ENCODE results near the gene STPG1.

DNA sequence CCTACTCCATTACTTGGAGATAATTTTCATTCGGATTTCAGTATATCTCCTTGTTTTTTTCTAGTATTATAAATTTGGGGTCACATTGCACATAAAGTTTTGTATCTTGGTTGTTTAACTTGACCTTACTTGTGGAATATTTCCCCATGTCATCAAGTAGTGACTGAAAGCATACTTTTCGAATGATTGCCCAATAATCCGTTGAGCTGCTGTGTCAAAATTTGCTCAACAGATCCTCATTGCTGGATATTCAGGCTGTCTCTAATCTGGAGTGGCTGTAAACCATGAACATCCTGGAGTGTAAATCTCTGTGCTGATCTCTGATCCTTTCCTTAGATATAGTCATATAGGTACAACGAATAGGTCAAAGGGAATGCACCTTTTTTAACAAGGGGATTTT is 7.0 kb upstream of the STPG1 start:
- TF ChIP-seq, protein P1, sequence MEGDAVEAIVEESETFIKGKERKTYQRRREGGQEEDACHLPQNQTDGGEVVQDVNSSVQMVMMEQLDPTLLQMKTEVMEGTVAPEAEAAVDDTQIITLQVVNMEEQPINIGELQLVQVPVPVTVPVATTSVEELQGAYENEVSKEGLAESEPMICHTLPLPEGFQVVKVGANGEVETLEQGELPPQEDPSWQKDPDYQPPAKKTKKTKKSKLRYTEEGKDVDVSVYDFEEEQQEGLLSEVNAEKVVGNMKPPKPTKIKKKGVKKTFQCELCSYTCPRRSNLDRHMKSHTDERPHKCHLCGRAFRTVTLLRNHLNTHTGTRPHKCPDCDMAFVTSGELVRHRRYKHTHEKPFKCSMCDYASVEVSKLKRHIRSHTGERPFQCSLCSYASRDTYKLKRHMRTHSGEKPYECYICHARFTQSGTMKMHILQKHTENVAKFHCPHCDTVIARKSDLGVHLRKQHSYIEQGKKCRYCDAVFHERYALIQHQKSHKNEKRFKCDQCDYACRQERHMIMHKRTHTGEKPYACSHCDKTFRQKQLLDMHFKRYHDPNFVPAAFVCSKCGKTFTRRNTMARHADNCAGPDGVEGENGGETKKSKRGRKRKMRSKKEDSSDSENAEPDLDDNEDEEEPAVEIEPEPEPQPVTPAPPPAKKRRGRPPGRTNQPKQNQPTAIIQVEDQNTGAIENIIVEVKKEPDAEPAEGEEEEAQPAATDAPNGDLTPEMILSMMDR (IDR thresholded peaks at IDR 0.05; ENCODE audit: insufficient read depth, low read depth, low read length), result no peak
- no peak for TF ChIP-seq EZH2 (IDR thresholded peaks at IDR 0.05; ENCODE audit: insufficient read depth, low read length)

Data from astrocyte (in vitro differentiated cells and primary cell).